Superior temporal gyrus (tissue), 1 donor: Measurements from ENCODE around the gene RPP25L.
"Not testable (repeated sequence)": the region's sequence is repeated elsewhere in the genome, so short reads cannot be mapped to it uniquely, and the experiment has no call there.

Experiments used
- DNase-seq: peaks from one replicate; pipeline ENCODE4 v3.0.0-alpha.2; 2016; ENCODE audit errors: extremely low spot score

RPP25L gene

DNA sequence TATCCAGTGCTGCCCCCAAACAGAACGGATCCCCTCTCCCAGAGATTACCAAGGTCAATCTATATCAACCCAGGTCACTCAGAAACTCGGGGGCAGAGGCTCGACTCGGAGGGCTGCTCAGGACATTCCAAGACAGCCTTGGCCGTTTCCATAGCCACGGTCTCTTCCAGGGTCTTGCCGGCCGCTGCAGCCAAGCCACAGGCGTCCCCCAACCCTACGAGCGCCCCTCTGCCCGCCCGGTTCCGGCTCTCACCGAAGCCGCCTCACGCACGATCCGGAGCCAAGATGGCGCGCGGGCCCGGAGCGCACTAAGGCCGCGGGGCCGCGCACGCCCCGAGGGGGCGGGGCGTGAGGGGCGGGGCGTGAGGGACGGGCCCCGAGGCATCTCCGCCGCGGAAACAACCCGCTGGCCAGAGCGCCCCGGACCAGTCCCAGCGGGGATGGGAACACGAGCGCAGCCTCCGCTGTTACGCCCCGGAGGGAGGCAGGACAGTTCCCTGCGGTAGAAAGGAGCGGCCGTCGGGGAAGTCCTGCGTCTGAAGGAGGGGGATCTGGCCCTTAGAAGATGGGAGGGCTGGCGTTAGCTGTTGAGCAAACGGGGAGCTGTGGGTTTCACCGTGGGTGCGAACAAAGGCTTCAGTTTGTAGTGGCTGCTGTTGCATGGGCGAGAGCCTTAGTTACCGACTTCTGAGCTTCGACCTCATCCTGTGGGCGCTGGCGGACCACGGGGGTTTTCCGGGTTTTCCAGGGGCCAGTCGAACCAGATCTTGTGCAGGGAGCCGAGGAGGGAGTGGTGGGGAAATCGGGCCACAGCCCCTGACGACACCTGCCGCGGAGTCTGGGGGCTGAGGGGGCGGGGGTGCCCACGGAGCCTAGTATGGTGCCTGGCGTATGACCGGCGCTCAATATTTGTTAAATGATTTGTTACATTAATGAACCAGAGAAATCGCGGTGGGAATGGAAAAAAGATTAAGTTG, at the start of gene RPP25L:
RPP25L (minus strand) TSS at position 287 of the 977 bp plus-strand sequence. CDS start 801 bp downstream, outside the sequence.
- DNase-seq = peak; percentile 89

- DNase-seq = no peak
These were observed 47.8 kb upstream of the RPP25L start for GRCh38 chr9:34659592-34660253.

- no peak for DNase-seq
These were observed 46.6 kb upstream of the RPP25L start for GRCh38 chr9:34658461-34658860.

DNA sequence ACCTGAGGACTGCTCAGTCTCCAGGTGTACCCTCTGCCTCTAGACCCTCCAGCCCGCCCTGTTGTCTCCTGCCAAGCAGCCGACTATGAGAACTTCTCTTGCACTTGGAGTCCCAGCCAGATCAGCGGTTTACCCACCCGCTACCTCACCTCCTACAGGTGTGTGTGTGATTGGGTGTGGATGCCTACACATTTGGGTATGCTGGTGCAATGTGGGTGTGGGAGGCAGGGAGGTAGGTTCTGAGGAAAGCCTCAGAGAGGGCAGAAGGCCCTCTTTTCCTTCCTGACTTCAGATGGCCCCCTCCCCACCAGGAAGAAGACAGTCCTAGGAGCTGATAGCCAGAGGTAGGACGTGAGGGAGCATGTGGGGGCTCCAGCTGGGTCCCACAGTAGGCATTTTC, 45.1 kb upstream of the RPP25L start:
- no peak for DNase-seq

DNA sequence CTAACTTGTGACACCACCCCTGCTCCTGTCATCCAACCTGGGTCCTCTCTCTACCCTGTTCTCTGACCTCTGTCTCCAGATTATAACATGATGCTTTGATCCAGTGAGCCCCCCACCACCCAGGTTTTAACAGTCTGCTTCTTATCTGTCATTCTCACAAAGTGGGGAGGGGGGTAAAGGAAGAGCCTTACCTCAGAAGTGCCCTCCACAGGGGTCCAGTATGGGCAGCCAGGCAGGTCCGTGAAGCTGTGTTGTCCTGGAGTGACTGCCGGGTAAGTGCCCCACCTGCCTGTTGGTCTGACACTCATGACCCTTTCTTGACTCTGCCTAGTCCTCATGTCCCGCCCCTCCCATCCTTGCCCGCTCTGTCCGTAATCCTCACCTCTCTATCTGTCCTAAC, 43.5 kb upstream of the RPP25L start:
- no peak for DNase-seq

- DNase-seq = peak; percentile 71
These were observed 42.6 kb upstream of the RPP25L start for GRCh38 chr9:34654323-34655051.

DNA sequence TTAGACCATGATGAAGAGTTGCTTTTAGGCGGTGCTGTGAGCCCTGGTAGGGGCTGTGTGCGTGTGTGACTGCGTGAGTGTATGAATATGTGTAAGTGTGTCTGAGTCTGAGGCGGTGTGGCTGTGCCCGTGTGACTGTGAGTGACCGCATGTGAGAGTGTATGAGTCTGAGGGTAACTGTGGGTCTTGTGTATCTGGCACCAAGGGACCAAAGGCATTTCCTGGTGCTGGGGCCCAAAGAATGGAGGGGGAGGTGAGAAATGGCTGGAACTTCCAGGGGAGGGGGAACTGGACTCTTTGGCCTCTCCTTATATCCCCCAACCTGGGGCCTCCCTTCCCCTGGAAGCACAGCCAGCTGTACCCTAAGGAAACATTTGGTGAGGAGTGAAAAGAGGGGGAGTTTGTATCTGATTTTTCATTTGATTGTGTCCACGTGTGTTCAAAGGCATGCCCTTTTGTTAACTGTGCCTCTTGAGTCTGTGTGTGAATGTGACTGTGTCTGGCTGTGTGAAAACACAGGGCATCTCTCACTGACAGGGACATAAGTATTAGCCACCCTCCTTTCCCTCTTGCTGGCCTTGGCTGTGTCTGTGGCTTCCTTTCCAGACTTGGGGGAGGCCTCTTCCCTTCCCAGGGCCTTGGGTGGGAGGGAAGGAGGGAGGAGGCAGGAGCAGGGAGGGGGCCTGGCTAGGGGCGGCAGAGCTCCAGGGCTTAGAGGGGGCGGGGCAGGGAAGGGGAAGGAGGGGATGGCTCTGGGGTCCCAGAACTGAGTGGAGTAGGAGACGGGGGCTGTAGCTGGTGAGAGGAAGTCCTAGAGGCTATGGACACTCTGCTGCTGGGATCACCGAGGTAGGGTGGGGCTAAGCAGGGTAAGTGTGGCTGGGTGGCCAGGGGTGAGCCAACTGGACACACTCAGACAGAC, 41.5 kb upstream of the RPP25L start:
- DNase-seq = no peak

DNA sequence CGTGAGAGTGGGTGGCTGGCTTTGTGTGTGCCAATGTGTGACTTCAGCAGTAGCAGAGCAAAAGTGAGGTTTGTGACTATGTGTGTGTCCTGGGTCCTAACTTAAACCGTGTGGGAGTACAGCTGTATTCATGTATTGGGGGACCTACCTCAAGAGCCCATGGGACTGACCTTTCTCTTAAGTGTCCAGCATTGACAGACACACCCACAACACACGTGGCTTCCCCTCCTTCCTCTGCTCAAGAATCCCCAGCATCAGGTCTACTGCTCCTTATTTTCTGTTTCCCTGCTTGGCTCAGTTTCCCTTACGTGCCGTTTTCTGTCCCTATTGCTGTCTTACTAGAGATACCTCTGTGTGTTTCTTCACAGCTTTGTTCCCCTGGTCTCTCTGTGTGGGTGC, 40.7 kb upstream of the RPP25L start:
- peak; percentile 30 for DNase-seq

DNA sequence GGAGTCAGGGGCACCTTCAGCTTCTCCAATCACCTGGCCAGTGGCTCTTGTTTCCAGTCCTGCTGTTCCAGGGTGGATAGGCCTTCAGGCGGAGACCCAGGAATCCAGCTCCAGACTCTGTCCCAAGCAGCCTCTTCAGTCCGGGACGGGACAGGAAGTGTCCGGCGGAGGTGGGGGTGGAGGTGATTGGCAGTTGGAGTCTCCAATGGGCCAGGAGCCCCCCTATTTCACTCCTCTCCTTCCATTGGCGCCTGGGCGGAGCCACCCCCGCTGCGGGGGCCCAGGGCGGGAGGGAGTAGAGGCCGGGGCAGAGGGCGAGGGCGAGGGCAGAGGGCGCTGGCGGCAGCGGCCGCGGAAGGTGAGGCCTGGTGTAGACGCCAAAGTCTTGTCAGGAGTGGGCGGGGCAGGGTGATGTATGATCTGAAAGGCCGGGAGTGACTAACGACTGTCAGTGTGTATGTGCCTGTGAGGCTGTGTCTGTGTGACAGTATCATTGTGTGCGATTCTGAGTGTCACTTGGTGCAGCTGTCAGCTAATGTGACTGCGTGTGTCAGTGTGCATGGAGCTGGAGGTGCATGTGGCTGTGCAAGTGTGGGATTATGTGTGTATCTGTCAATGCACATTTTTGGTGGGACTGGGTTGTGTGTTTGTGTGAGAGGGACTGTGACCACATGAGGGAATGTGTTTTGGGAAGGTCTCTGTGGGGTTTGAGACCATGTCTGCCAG, 40.1 kb upstream of the RPP25L start, which contains the start of gene IL11RA:
IL11RA (plus strand) TSS at position 310 of the 726 bp plus-strand sequence. CDS start 3,033 bp downstream, outside the sequence.
- peak; percentile 88 for DNase-seq

DNA sequence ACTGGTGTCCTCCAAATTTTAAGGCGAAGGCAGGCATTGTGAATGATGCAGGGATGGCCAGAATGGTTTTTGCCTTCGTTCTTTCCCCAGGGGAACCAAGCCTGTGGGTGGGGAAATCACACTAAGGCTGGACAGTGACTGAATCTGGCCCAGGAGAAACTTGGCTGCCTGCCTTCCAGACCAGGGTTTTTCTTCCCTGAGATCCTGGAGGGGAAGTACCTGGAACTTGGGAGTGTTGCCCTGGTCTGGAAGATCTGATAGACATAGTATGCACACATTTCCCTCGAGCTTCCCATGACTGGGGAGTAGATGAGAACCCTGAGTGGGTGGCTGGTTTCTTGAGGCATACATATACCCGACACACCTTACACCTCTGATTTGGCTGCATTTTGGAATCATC, 39.4 kb upstream of the RPP25L start:
- DNase-seq = no peak

- no peak for DNase-seq
These were observed 38.9 kb upstream of the RPP25L start for GRCh38 chr9:34650816-34651215.

- DNase-seq = no peak
These were observed 36.8 kb upstream of the RPP25L start for GRCh38 chr9:34648673-34649072.

DNA sequence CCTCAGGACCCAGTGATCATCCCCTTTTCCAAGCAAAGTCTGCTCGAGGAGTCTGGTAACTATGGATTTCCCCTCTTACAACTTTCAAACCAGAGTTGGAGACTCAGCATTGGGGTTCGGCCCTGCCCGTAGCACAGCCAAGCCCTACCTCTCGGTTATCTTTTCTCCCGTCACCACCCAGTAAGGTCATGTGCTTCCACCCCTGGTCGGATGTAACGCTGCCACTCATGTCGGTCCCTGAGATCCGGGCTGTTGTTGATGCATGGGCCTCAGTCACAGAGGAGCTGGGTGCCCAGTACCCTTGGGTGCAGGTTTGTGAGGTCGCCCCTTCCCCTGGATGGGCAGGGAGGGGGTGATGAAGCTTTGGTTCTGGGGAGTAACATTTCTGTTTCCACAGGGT, 35.8 kb upstream of the RPP25L start:
- no peak for DNase-seq

DNA sequence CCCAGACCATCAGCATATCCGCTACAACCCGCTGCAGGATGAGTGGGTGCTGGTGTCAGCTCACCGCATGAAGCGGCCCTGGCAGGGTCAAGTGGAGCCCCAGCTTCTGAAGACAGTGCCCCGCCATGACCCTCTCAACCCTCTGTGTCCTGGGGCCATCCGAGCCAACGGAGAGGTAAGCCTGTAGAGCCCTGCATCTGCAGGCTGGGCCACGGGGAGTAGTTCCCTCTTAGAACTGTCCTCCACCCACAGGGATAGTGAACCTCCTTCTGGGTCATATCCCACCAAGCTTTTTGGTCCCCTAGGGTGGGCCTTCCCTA, 35.1 kb upstream of the RPP25L start:
- no peak for DNase-seq

DNA sequence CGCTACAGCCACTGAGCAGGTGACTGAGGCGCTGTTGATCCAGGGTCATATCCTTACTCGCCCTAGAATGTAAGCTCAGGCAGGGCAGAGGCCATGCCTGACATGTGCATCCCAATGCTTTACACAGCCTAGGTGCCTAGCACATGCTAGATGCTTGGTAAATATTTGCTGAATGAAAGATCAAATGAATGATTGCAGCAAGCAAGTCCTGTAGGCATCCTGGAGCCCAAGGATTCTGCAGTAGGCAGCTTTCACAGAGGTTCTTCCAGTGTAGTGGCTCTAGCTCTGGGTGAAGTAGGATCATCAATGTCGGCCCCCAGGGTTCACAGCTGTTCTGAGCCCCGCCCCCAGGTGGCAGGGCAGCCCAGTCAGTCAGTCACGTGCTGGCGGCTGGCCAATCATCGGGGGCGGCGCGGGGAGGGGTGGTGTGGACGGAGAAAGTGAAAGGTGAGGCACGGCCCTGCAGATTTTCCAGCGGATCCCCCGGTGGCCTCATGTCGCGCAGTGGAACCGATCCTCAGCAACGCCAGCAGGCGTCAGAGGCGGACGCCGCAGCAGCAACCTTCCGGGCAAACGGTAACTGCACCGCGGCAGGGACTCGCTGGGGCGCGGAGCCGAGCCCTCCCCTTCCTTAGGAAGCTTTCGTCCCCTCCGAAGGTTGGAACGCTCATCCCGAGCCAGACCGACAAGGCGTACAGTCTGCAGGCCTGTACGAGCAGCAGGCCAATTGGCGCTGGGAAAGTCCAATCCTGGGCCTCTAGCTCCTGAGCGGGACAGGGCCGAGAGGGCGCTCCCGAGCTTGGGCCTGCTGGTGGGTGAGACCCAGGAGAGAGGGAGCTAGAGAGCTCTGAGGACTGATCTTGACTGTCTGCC, 34.5 kb upstream of the RPP25L start, which contains the start of gene GALT:
GALT (plus strand) TSS at position 465 of the 873 bp plus-strand sequence; CDS start at position 495, 30 bp downstream.
- DNase-seq = peak; percentile 84

DNA sequence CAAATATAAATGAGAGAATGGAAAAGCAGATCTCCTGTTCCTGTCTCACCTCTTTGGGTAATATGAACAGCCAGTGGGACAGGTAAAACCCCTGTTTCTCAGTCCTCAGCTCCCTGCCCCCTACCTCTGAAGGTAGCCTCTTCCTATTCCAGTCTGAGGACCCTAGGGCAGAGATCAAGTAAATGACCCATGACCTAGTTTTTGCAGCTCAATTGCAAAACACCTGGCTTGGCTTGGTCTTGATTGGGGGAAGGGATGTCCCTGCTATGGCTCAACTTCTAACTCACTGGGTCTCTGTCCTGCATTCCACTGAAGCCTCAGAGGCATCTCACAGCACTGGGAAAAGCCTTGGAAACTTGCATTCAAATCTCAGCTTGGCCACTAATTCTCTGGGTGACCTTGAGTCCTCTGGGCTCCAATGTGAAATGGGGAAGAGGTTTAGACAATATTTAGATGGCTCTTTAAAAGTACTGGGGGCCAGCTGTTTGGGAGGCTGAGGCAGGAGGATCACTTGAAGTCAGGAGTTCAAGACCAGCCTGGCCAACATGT, 32.9 kb upstream of the RPP25L start:
- no peak for DNase-seq

DNA sequence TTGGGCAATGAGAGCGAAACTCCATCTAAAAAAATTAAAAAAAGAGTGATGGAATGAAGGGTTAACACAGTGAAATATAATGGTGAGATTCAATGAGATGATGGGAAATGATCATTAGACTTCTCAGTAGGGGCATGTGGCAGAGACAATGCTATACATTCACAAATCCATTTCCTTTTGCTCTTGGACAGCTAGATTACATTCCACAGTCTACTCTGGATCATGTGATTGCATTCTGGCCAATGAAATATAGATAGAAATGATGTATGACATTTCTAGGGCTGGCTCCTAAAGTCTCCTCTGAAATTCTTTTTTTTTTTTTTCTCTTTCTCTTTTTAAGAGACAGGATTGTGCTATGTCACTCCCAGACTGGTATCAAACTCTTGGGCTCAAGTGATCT, 30.8 kb upstream of the RPP25L start:
- no peak for DNase-seq

DNA sequence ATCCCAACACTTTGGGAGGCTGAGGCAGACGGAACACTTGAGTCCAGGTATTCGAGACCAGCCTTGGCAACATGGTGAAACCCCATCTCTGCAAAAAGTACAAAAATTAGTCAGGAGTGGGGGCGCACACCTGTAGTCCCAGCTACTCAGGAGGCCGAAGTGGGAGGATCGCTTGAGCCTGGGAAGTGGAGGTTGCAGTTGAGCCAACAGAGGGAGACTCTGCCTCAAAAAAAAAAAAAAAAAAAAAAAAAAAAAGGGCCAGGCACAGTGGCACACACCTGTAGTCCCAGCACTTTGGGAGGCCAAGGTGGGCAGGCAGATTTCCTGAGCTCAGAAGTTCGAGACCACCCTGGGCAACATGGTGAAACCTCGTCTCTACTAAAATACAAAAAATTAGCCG, 27.4 kb upstream of the RPP25L start:
- not testable (repeated sequence) for DNase-seq

DNA sequence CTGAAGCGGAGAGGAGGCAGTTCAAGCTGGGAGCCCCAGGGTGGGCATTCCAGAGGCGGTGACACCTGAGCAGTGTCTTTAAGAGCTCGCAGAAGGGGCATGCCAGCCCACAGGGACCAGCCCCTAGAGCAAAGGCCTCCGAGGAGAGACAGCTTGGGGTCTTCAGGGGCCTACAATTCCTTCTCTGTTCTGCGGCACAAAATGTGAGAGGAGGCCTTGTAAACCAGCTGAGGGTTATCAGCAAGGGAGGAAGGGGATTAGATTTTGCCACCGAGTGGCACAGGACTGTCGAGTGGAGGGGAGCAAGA, 26.2 kb upstream of the RPP25L start:
- DNase-seq = no peak
